Prostate gland (tissue), 2 donors: Measurements from ENCODE around the gene TMEM132D. TPM values are rescaled to one million over a fixed set of nuclear protein-coding genes. Genes with fewer than 3 reads are reported as not detected.

ENCODE experiments used
- DNase-seq: peaks from one replicate; pipeline ENCODE4 v3.0.0-alpha.2; 2019; ENCODE audit warnings: low spot score
- H3K27ac ChIP-seq, 2 donors: fragments of 200-600 bp; sonication (generic); 2 replicates each; pipeline ENCODE4 v1.5.1; 2017 to 2019
- H3K27me3 ChIP-seq: fragments of 200-600 bp; sonication (generic); replicated peaks from 2 replicates; pipeline ENCODE4 v1.5.1; 2019; ENCODE audit not compliant: insufficient read depth
- H3K36me3 ChIP-seq, 2 donors: fragments of 200-600 bp; sonication (generic); 1 replicate in 1 of 2; 2 replicates in 1 of 2; pipeline versions ENCODE4 v1.5.1 to v1.8.1; 2017 to 2019
- H3K4me1 ChIP-seq: fragments of 200-600 bp; sonication (generic); replicated peaks from 2 replicates; pipeline ENCODE4 v1.5.1; 2019
- H3K4me3 ChIP-seq, 2 donors: fragments of 200-600 bp; sonication (generic); 2 replicates each; pipeline ENCODE4 v1.5.1; 2017 to 2019
- H3K9me3 ChIP-seq: fragments of 200-600 bp; sonication (generic); 2 replicates; pipeline ENCODE4 v1.5.1; 2017
- POLR2A ChIP-seq: fragments of 450-650 bp; IDR thresholded peaks from one replicate; pipeline ENCODE4 v1.6.1; 2016; ENCODE audit warnings: antibody characterized with exemption, mild to moderate bottlenecking
- POLR2AphosphoS5 ChIP-seq: sonication (generic); formaldehyde crosslinking; IDR thresholded peaks from one replicate; pipeline ENCODE4 v1.6.1; 2017; ENCODE audit warnings: antibody characterized with exemption
- WGBS: methylation state at CpG from one replicate; pipeline ENCODE4 v1.1.5; 2018; 5-methylcytosine and 5-hydroxymethylcytosine counted together
- intact Hi-C: fragments of 100-400 bp; cut with DNase I; formaldehyde crosslinking; loops from one replicate; pipeline ENCODE4 v1.14.2; 2022
- total RNA-seq, 2 donors: library from RNA; depleted of rRNA; stranded (reverse); fragments of >200 nt; gene quantifications; one replicate each; pipeline ENCODE4 v1.1.0, GENCODE V29; 2016
- TF ChIP-seq, protein P1 (sequence below), 4 experiments: fragments of 200-600 bp in 2 of 4; fragments of 450-650 bp in 2 of 4; sonication (generic) in 2 of 4; IDR thresholded peaks; 1 replicate in 3 of 4; 2 replicates in 1 of 4; pipeline ENCODE4 v1.5.1; 2016 to 2019; ENCODE audit warnings: antibody characterized with exemption in 4 of 4, mild to moderate bottlenecking in 2 of 4, moderate library complexity in 2 of 4

The TMEM132D gene
- total RNA-seq, 2 donors from 2014 or later = 0.57 to 1.3 TPM

DNA sequence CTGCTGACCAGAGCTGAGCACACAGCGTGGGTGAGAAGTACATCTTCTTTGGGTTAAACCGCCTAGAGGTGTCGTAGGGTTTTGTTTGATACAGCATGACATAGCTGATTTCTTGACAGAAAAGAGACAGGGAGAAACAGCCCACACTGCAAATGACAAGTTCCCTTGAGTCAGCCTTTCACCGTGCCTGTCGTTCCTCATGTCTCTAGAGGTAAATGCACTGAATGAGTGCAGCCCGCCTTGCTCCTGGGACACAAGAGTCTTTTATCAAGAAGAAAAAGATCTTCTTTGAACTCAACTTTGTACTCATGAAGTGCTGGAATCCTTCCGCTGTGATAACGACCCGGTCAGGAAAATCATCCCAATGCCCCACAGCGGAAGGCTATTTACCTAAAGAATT is 77.6 kb downstream of the TMEM132D start:
- H3K27ac ChIP-seq = no peak overlapping the region
- WGBS = 70% methylated on average over 10 of the region's 10 CpGs
- H3K4me3 ChIP-seq = no peak overlapping the region
- intact Hi-C loops = no loop called here
- no peak for DNase-seq
- TF ChIP-seq POLR2AphosphoS5 (no peak), POLR2A (no peak)
- TF ChIP-seq, protein P1, sequence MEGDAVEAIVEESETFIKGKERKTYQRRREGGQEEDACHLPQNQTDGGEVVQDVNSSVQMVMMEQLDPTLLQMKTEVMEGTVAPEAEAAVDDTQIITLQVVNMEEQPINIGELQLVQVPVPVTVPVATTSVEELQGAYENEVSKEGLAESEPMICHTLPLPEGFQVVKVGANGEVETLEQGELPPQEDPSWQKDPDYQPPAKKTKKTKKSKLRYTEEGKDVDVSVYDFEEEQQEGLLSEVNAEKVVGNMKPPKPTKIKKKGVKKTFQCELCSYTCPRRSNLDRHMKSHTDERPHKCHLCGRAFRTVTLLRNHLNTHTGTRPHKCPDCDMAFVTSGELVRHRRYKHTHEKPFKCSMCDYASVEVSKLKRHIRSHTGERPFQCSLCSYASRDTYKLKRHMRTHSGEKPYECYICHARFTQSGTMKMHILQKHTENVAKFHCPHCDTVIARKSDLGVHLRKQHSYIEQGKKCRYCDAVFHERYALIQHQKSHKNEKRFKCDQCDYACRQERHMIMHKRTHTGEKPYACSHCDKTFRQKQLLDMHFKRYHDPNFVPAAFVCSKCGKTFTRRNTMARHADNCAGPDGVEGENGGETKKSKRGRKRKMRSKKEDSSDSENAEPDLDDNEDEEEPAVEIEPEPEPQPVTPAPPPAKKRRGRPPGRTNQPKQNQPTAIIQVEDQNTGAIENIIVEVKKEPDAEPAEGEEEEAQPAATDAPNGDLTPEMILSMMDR (IDR thresholded peaks at IDR 0.05) = no peak
- no peaks in the 10 kb centered on the region for H3K27me3 ChIP-seq
- H3K4me1 ChIP-seq = no peaks in the 10 kb centered on the region
- H3K9me3 ChIP-seq = no peaks in the 10 kb centered on the region
- H3K36me3 ChIP-seq = no peaks in the 10 kb centered on the region

DNA sequence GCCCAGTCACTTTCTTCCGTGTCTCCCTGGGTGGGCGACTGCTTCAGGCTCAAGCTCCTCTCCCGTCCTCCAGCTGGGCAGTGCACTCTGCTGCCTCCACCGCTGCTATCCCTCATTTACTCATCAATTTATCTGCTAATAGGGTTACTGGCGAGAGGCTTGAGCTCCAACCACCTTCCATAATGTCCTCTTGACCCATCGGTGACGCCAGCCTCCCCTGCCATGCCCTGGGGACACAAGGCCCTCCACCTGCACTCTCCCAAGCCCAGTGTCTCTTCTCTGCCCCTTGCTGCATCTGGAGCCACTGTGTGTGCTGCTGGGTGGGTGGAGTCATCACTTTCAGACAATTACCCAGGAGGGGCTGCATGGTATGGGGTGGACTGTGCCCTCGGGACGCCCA is 78.5 kb downstream of the TMEM132D start:
- Histone ChIP-seq H3K36me3 (no peaks in the 10 kb centered on the region), H3K27ac (no peak overlapping the region)
- 62% methylated on average over 9 of the region's 9 CpGs for WGBS

DNA sequence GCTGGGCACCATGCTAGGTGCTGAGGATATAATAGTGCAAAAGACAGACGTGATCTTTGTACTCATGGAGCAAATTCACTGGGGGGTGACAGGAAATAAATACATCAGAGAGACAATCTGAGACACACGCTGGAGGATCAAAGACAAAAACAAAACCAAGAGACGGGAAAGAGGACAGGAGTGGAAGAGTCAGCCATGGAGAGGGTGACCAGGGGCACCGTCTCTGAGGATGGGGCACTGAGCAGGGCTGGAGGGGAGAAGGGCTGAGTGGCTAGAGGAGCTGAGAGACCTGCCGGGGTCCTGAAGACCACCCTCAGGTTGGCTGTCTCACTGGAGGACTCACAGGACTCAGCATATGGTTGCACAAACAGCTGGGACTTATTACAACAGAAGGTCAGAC is 81.9 kb downstream of the TMEM132D start:
- H3K9me3 ChIP-seq = no peaks in the 10 kb centered on the region
- intact Hi-C loops = no loop called here
- WGBS = 80% methylated on average over 5 of the region's 5 CpGs
- H3K4me3 ChIP-seq = no peak overlapping the region
- TF ChIP-seq POLR2AphosphoS5 (no peak), POLR2A (no peak)
- TF ChIP-seq, protein P1 (IDR thresholded peaks at IDR 0.05) = no peak
- no peak overlapping the region for H3K27ac ChIP-seq
- H3K36me3 ChIP-seq = no peaks in the 10 kb centered on the region
- no peaks in the 10 kb centered on the region for H3K4me1 ChIP-seq
- no peak for DNase-seq
- no peaks in the 10 kb centered on the region for H3K27me3 ChIP-seq

More for the DNA sequence above, 78.5 kb downstream of the TMEM132D start:
- no peak for TF ChIP-seq POLR2A
- no peak for TF ChIP-seq POLR2AphosphoS5
- TF ChIP-seq, protein P1 (IDR thresholded peaks at IDR 0.05) = no peak
- H3K4me1 ChIP-seq = no peaks in the 10 kb centered on the region
- no peaks in the 10 kb centered on the region for H3K9me3 ChIP-seq
- no peaks in the 10 kb centered on the region for H3K27me3 ChIP-seq
- no peak for DNase-seq
- intact Hi-C loops = no loop called here
- no peak overlapping the region for H3K4me3 ChIP-seq

DNA sequence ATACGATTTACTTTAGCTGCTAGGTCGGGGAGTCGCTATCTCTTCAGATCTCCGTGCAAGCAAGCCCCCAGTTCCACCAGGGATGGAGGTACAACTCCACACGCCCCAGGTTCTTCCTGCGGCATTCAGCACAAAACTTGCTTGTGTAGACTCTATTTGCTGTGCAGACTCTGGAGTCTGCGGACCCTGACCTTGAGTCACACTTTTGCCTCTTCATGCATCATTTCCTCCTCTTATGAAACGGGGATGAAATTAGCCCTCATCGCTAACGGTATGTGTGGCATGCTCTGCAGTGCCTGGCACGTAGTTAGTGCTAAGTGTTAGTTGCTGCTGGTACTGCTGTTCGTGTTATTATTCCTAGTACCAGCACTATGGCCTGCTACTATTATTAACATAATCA is 84.4 kb downstream of the TMEM132D start:
- H3K27ac ChIP-seq = no peak overlapping the region
- no peak overlapping the region for H3K4me3 ChIP-seq
- TF ChIP-seq POLR2AphosphoS5 (no peak), POLR2A (no peak)
- TF ChIP-seq, protein P1 (IDR thresholded peaks at IDR 0.05) = no peak
- H3K36me3 ChIP-seq = no peaks in the 10 kb centered on the region
- H3K4me1 ChIP-seq = no peaks in the 10 kb centered on the region
- no peaks in the 10 kb centered on the region for H3K27me3 ChIP-seq
- intact Hi-C loops = no loop called here
- no peaks in the 10 kb centered on the region for H3K9me3 ChIP-seq
- DNase-seq = no peak
- WGBS = 68% methylated on average over 12 of the region's 12 CpGs

DNA sequence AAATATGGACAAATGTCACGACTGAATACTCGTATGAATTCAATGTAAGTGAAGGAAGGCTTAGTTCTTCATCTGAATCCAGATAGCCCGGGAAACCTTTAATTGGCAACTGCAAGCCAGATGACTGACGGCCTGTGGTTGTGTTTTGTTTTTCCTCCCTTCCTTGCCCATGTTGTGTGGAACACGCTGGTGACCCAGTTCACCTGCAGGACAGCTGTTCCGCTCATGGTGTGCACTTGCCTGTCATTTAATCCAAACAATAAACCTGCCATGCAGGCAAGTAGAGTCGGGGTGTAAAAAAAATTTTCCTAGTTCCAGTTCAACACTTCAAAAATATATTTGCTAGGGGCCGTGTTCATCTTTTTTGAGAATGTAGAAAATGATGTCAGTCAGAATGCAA is 88.0 kb downstream of the TMEM132D start:
- Histone ChIP-seq H3K4me1 (no peaks in the 10 kb centered on the region), H3K27me3 (no peaks in the 10 kb centered on the region), H3K27ac (no peak overlapping the region), H3K36me3 (no peaks in the 10 kb centered on the region), H3K9me3 (no peaks in the 10 kb centered on the region), H3K4me3 (no peak overlapping the region)
- no peak for TF ChIP-seq POLR2AphosphoS5
- TF ChIP-seq, protein P1 (IDR thresholded peaks at IDR 0.05) = no peak
- TF ChIP-seq POLR2A = no peak
- DNase-seq = no peak
- 61% methylated on average over 8 of the region's 8 CpGs for WGBS
- intact Hi-C loops = no loop called here
